ENCODE data around the gene FRMD5.

DNA sequence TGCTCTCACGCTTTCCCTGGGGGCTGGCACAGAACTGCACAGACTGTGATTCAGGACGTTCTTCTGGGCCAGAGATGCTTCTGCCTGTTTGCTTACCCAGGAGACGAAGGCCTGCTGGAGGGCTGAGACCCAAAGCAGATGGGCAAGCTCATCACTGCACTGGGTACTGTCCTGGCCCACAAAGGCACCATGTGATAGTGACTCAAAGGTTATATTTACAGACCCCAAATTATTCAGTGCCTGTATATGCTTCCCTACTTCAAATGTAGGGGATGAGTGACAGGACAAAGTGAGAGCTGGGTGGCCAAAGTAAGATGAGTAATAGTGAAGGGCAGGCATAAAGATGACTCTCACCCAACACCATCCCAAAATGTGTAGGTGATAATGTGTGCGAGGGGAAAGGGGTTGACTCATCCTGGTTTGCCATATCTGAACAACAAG, 240.9 kb downstream of the FRMD5 start:
- TF ChIP-seq CTCF (IDR thresholded peaks at IDR 0.05), result no peak
- no peak for TF ChIP-seq MYC (IDR thresholded peaks at IDR 0.05; ENCODE audit: borderline replicate concordance, low read length)
- no peak for TF ChIP-seq HOXA7 (CRISPR knock-in tag; IDR thresholded peaks at IDR 0.05)
